WI38 (cell line): ENCODE measurements around the gene RAPGEF4.

Experiments used
- H3K4me3 ChIP-seq: 2 replicates; pipeline ENCODE4 v1.5.1; 2011; ENCODE audit warnings: low read depth, mild to moderate bottlenecking, control low read depth, low read length
- TF ChIP-seq, protein P1 (sequence below): IDR thresholded peaks from 2 replicates; pipeline ENCODE4 v1.5.1; 2012; ENCODE audit warnings: low read depth, mild to moderate bottlenecking, control low read depth, low read length

The RAPGEF4 gene

DNA sequence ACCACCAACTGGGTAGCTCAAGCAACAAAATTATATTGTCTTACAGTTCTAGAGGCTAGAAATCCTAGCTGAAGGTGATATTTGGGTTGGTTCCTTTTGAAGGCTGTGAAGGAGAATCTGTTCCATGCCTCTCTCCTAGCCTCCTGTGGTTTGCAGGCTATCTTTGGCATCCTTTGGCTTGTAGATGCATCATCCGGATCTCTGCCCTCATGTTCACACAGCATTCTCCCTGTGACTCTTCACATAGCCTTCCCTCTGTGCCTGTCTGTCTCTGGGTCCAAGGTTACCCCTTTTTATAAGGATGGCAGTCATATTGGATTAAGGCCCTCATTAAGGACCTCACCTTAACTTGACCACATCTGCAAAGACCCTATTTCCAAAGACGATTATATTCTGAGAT is 261.4 kb downstream of the RAPGEF4 start:
- TF ChIP-seq, protein P1, sequence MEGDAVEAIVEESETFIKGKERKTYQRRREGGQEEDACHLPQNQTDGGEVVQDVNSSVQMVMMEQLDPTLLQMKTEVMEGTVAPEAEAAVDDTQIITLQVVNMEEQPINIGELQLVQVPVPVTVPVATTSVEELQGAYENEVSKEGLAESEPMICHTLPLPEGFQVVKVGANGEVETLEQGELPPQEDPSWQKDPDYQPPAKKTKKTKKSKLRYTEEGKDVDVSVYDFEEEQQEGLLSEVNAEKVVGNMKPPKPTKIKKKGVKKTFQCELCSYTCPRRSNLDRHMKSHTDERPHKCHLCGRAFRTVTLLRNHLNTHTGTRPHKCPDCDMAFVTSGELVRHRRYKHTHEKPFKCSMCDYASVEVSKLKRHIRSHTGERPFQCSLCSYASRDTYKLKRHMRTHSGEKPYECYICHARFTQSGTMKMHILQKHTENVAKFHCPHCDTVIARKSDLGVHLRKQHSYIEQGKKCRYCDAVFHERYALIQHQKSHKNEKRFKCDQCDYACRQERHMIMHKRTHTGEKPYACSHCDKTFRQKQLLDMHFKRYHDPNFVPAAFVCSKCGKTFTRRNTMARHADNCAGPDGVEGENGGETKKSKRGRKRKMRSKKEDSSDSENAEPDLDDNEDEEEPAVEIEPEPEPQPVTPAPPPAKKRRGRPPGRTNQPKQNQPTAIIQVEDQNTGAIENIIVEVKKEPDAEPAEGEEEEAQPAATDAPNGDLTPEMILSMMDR = no peak
- H3K4me3 ChIP-seq = no peak overlapping the region

DNA sequence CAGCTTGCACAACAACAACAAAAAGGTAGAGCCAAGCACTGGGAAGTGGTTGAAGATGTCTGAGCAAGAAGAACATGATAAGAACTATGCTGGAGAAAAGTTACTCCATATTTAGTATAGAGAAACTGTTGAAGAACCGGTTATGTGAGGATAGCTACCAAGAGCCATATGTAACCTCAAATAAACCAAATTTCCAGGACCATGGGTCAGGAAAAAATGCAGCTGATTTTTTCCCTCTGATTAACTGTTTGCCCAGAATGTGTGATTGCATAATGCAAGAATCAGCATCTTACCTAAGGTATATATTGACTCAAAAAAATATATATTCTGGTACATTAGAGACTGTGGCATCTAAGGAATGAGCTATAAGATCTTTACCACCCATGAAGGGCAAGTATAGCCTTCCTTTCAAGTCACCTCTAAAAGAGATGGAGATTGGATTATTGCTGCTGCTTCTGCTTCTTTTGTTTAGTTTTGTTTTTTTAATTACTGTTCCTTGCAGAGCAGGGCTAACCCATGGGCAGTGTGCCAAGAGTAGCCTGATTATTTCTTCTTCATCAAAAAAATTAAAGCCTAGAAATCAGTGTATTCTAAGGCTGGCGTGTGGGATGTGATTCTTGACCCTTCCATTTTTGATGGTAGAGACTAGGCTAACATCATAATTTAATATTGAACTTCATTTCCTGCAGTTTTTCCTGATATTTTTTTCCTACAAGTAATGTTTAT is 263.1 kb downstream of the RAPGEF4 start:
- TF ChIP-seq, protein P1 = no peak
- no peak overlapping the region for H3K4me3 ChIP-seq

DNA sequence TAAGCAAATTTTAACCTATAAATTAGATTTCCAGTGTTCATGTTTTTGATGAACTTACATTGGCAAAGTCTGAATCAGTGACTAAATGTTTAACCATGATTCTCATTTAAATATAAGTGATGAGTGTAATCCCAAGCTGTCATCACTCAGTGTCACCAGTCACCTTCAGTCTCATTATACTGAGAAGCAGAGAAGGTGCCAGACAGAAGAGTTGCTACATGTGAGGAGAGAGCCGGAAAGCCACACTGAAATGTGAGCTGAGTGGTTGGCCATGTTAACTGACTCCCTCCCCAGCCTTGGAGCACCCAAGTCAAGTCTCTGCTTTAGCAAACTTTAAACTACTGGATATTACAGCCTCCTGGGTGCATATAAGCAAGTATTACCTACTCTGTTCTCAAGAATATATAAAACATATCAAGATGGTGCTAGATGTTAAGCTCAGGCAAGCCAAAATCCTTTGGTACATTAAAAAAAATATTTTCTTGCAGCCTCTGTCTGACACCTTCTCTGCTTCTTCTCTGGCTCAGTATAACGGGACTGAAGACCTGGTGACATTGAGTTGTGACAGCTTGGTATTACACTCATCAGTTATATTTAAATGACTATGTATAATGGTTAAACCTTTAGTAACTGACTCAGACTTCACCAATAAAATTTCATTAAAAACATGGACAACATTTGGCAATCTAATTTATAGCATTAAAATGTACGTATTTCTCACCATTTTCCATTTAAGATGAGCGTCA is 264.2 kb downstream of the RAPGEF4 start:
- no peak overlapping the region for H3K4me3 ChIP-seq
- TF ChIP-seq, protein P1 = no peak

DNA sequence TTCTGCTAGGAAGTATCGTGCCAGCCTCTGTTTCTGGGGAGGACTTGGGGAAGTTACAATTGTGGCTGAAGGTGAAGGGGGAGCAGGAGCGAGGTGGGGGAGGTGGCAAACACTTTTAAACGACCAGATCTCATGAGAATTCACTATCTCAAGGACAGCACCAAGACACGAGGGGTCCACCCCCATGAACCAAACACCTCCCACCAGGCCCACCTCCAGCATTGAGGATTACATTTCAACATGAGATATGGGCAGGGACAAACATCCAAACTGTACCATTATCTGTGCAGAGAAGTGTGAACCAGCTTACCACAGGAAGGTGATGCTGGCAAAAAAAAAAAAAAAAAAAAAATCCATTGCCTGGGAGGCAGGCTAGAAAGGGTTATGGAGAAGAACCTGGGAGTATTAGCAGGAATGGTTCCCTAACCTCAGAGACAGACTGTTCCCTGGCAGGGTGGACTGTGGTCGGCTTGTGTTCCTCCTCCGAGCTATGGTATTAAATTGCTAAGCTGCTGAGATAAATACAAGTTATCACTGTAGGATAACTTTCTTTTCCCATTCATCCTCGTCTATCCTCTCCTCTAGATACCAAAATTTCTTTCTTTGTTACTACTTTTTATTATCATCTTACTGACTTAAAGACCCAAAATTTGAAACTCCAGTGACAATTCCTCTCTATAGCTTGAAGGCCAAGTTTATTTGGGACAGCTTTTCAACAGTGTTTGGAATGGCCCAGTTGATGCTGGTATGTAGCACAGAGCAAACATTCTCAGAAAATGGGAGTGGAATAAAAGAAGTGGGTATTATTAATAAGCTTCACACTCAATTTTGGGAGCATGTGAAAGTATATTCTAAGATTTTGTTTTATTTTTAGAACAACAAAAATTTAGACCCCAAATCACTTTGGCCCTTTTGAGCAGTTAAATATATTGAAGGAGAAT is 266.3 kb downstream of the RAPGEF4 start:
- TF ChIP-seq, protein P1 = no peak
- no peak overlapping the region for H3K4me3 ChIP-seq

DNA sequence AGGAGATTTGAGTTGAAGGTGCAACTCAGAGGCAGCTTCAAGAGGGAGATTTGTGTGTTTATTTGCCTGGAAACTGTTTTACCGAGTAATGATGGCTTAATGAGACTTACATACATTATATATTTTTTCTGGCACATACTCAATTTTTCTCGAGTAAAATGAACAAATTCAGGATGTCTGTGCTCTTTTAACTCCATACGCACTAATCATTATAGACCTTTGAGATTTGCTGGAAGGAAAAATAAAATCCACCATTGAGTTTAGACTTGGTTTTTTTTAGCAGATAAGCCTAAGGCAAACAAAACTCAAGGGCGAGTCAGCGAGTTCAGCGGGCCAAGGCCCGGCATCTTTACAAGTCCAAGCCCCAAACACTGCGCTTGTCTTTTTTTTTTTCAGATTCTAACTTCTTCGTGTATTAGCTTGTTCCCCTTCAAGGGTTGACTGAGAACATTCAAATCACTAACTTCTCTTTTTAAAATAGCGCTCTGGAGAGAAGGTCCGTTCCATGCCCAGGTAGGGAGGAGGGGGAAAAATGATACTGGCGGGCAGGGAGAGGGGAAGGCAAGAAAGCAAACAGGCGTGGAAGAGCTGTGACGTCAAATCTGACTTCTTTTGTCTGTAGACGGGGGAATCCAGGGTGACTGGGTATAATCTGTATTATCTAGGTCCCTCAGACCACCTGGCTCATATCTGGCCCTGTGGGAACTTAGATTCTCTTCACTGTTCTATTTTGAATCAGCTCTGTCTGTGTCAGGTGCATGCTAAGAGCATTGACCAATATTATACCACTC is 267.3 kb downstream of the RAPGEF4 start:
- TF ChIP-seq, protein P1 = no peak
- no peak overlapping the region for H3K4me3 ChIP-seq

DNA sequence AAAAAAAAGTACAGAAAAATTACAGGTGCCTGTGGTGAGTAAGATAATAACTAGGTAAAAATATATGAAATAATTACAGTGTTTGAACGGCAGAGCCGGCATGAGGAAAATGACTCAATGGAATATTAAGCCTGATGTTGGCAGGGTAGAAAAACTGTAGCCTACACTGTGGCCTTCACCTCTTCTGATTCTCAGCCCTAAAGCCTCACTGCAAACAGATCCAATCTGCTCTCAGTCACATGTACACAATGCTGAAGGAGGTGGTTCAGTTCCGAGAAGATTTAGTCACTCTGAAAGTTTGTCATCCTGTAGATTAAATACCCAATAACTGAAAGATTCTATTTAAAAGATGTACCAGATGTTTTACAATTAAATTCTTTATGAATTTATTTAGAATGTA is 273.1 kb downstream of the RAPGEF4 start:
- TF ChIP-seq, protein P1 = no peak
- H3K4me3 ChIP-seq = no peak overlapping the region
